ENCODE data around the gene PTPRN2. TPM values are rescaled to one million over a fixed set of nuclear protein-coding genes. Genes with fewer than 3 reads are reported as not detected.
A peak's percentile ranks its signal among the peaks of the same experiment; 100 is the strongest.

Gene PTPRN2
- total RNA-seq, 1 donor from 2014 or later: 7.8 TPM

DNA sequence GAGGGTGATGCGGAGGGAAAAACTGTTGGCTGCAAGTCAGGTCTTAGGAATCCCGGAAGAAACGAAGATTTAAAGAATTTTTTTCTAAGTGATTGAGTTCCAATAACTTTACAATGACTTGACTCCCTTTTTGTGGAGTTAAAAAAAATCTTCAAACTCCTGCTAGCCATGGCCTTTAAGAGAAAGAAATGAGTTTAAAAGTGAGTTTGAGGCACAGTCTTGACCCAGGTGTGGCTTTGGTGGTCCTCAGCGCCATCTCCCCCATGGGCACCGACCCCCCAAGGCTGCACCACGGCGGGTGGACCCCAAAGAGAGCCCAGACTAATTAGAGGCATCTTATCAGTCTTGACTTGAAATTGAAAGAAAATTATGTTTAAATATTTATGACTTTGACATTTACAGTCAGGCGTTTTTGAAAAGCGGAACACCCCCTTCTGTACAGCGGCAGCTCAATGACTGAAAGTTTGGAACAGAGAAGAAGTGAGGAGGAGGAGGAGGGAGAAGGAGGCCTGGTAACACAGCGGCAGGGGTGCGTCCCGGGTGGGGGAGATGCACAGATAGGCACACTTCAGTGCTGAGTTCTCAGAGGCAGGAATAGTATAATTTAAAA lies 901.2 kb downstream of the PTPRN2 start:
- DNase-seq (ENCODE audit: low spot score): no peak

DNA sequence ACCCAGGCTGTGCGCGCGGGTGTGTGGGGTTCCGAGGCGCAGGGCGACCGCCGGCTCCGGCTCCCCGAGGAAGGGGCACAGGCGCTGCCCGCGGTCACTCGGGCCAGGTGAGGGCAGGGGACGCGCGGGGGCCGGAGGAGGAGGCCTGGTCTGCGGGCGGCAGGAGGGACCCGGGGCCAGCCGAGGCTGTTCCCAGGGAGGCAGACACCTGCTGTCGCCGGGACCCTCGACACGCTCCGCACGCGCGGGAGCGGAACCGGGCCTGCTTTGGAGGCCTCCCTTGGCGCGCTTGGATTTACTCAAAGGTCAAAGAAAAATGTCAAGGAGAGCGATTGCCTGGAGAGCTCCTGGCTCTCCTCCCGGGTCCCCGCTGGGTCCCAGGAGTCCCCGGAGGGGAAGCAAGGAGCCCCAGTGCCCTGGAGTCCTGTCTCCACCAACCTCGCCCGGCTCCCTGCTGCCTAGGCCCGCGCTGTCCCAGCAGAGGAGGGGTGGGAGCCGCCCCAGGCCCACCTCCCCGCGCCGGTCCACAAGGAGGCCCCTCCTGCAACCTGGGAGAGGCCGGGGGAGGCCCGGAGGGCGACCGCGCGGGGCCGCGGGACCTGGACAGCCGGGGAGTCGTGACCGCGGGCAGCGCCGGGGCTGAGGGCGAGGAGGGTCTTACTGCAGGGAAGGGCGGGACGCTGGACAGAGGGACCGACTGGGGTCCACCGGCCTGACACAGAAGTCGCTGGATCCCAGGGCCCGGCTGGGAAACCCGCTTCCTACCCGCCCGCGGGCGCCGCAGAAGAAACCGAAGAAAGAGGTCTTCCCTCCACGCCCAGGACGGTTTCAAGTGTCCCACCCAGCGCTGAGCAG lies 902.0 kb downstream of the PTPRN2 start:
- no peak for DNase-seq (ENCODE audit: low spot score)

DNA sequence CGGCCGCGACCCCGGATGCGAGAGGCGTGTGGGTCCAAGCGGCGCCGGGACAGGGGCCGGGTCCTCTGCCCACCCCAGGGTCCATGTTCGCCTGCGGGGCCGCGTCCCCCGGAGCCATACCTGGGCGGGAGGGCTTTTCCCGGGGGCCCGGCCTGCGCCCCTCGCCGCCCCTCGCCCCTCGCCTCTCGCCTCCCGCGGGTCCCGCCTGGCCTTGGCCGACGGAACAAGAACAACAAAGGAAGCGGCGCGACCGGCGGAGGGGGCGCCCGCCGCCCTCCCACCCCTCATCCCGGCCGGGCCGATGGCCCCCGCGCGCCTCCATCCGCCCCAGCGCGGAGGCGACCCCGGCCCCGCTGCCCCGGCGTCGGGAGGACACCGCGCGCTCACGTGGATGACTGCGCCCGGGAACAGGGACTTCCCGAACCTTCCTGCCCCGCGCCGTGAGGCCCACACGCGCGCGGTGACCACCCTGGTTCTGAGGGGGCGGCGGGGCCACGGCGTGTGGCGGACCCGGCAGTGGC lies 902.7 kb downstream of the PTPRN2 start:
- DNase-seq (ENCODE audit: low spot score): no peak

DNA sequence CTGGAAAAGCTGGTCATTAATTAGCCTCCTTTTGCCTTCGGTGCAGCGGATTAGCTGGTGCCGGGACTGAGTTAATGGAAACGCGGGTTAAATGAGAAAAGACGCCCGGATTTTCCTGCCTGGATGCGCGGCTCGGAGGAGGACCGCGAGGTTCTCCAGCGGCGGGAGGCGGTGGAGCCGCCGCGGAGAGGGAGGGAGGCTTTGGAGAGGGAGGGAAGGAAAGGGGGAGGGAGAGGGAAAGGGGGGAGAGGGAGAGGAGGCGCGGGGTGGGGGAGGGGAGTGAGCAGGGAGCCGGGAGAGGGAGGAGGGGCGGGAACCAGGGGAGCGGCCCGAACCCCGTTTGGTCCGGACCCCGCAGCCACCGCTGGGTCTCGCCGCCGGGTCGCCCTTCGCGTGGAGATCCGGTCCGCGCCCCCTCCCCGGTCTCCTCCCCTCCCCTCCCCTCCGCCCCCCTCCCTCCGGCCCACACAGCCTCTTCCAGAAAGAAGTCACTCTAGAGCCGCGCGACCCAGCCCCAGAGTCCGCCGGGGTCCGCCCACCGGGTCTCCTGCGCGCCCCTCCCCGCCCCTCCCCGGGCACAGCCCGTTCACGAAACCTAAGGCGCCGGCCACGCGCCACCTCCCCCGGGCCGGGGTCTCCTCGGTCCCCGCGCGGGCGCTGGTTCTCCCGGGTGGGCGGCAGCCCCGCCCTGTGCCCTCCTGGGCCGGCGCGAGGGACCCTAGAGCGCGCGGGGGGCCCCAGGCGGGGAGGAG lies 903.3 kb downstream of the PTPRN2 start:
- DNase-seq (ENCODE audit: low spot score): no peak

DNA sequence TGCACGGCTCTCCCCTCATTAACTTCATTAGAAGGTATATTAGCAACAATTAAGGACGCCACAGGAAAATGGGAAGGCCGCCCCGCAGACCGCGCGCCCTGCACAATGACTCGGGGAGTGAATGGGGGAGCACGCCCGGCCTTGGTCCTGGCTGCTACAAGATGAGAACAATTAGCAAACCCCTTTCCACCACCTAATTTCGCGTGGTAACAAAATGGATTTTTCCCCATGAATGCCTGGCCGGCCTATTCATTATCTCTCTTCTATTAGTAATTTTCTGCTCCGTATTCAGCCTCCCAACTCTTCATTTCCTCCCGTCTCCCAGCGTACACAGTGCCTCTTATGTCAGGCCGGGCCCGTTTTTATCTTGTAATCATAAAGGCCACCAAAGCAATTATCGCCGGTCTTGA lies 903.9 kb downstream of the PTPRN2 start:
- DNase-seq (ENCODE audit: low spot score): no peak

DNA sequence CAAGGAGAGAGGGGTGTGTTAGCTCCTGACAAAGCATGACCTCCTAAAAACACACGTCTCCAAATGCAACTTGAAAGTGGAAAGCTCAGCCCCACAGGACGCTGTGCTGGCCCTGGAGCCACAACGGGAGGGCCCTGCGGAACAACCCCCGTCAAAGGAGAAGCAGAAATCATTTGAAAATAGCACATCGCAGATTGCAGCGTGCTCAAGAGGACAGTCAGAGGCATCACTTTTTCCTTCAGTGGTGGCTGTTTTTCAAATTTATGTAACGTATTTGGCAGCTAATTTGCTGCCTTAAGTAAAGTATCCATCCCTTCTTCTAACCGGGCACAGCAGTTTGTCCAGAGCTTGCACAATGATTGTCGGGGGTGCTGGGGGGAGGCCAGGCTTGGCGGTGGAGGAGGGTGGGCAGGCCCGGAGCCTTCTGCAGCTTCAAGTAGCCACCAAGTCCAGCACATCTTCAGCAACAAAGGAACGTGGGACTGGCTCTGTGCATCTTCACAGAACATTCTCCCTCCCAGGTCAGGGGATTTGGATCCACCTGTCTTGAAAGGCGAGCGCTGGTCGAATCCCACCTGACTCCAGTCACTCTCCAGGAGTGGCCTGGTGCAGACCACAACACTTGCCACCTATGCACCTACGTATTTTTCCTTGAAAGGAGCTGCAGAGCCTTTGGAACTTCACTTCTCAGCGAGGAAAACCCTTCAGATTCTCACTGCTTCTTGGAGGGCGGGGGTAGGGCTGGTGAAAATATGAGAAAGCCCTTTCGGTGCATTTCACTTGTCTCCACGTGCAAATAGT lies 904.5 kb downstream of the PTPRN2 start:
- no peak for DNase-seq (ENCODE audit: low spot score)

DNA sequence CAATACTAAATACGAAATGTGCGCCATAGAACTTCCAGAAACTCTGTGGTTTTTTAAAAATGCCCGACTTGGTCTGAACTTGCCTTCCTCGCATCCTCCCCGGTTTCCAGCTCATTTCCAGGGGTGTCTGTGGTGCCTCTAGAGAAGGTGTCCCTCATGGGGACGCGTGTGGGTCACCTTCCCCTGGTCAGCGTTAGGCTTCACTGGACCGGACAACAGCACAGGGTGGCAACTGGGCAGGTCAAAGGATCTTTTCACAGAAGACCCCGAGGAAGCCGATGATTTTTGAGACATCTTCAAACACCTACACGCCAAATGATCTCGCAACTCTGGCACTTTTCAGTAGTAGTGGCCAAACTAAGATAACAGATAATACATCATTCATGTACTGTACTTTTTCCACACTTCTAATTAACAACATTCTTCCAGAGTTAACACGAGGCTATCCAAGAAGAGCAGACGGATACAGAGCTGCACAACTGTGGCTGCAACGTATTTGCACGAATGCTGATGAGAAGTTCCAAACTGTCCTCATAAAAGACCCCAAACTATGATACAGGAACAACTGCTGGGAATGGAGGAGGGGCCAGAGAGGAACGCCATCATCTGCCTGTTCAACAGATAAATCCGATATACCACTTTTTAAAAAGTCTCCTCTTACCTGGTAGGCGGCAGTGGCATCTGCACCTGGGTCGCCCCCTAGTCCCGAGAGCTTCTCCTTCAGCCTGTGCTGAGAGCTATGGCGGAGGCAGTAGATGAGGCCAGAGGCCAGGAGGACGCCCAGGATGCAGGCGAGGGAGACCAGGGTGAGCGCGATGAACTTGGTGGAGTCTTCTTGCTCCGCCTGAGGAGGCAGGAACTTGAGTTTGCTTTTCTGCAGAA lies 905.3 kb downstream of the PTPRN2 start:
- no peak for DNase-seq (ENCODE audit: low spot score)

DNA sequence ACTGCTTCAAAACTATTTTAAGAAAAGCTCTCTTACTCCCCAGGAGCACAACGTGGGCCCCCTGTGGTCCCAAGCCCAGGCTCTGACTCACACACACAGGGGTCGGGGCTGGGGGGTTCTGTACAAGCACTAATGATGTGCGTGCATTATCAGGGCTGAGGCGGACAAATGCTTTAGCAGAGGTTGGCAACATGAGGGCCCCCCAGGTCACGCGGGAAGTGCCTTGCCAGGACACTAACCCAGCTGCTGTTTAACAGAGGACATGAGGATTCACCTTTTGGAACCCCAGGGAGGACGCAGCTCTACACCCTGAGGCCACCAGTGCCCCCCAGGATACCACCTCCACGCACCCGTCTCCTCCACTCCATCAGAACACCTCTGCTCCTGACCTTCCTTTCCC lies 908.0 kb downstream of the PTPRN2 start:
- no peak for DNase-seq (ENCODE audit: low spot score)

DNA sequence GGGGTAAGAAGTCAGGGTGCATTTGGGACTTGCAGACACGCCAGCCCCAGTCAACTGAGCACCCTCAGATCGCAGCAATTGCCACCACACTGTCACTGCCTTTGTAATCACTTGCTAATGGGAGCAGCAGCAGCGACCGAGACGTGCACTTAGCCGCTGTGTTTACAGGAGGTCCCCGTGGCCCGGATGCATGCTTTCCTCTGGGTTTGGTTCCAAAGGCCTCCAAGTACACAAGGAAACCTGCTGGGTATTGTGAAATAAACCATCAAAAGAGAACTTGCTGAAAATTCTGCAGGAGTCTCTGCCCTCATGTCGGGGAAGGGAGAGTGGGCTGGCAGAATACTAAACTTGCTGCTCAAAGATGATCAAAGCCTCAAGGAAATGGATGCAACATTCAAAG lies 909.1 kb downstream of the PTPRN2 start:
- DNase-seq (ENCODE audit: low spot score): no peak

DNA sequence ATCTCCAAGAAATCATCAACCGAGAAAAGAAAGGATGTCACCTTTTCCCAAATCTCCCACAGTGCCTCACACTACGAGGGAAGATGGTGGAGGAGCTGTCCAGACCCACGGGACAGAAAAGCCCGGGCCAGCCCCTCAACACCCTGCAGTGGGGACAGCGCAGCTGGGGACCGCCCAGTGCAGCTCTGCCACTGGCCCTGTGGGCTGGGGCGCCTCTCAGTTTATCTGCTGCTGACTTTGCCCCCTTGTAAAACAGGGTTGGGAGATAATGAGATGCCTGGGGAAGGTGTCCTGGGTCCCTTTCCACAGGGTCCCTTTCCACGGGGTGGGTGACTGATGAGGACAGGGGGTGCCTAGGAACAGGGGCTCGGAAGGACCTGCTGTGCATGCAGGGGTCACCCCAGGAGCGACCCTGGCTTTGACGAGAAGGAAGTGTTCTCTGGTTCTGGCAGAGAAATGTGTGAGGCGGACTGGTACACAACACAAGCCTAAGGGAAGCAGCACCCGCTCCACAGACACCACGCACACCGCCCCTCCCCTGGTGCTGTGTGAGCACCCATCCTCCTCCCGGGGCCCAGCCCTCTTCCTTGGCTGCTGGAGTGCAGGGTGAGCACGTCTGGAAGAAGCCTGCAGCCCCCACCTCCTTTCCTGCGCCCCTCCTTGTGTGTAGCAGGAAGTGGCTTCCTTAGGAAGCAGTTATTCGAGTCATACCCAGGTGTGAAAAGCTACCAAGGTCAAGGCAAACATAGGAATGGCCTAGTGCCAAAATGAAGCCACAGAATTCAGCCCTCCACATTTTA lies 911.0 kb downstream of the PTPRN2 start:
- no peak for DNase-seq (ENCODE audit: low spot score)

DNA sequence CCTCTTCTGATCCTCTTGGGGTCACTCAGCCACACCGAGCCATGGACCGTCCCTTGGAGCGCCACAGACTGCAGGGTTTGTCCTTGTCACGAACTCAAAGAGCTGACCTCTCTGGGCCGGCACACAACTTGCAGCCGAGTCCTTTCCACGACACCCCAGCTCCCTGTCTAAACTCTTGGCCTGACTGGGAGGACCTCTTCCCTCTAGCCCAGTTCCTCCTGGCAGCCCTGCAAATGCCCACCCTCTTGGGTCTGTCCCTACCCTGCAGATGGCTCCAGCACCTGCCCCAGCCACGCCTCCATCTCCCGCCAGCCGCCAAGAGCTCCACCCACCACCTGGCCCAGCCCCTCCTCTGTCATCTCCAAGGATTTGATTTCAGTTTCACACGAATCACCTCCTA lies 911.6 kb downstream of the PTPRN2 start:
- no peak for DNase-seq (ENCODE audit: low spot score)

DNA sequence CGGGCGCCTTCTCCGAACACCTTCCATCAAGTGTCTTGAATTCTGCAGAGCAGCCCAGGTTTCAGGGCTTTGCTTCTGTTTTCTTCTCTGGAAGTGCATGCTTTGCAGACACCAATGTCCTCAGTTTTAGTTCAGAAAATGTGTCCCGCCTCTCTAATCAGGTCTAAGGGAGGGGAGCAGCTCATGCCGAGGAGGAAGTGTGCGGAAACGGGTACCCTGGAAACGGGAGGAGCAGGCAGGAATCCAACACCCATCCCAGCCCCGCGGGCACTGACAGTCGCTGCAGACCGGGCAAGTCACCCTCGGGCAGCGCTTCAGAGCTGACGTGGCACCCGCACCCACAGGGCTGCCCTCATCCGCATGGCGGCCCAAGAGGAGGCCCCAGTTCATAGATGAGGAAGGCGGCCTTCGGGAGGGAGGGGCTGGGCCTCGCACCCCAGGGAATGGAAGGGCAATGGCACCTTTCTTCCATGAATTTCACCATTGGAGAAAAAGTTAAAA lies 912.1 kb downstream of the PTPRN2 start:
- peak; percentile 32 for DNase-seq (ENCODE audit: low spot score)

DNA sequence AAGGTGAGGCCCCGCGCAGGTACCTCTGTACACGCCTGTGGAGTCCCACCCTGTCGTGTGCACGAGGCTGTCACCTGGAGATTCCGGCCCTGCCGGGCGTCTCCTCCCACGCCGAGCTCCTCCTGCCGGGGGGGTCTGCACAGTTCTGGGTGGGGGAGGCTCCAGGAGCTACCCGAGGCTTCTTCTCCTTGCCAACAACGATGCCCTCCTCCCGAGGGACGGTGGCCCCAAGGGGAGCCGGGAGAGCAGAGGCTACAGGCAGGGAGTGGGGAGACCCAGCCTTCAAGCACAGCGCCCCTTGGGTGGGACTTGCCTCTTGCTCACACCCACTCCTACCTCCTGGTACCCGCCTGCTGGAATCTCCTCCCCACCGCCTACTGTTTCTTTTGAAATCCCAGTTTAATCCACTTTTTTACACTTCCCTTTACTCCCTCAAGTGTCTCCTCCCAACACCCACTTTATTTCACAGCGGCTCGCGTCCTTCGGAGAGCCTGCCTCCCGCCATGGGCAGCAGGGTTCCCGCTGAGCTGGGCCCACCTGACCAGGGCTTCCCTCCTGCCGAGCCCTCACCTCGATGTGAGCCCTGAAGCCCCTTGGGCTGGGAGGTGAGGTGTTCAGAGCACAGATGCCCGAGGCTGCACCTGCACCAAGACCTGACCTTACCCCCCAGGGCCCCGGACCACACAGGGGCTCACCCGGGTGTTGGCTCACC lies 912.8 kb downstream of the PTPRN2 start:
- DNase-seq (ENCODE audit: low spot score): no peak

DNA sequence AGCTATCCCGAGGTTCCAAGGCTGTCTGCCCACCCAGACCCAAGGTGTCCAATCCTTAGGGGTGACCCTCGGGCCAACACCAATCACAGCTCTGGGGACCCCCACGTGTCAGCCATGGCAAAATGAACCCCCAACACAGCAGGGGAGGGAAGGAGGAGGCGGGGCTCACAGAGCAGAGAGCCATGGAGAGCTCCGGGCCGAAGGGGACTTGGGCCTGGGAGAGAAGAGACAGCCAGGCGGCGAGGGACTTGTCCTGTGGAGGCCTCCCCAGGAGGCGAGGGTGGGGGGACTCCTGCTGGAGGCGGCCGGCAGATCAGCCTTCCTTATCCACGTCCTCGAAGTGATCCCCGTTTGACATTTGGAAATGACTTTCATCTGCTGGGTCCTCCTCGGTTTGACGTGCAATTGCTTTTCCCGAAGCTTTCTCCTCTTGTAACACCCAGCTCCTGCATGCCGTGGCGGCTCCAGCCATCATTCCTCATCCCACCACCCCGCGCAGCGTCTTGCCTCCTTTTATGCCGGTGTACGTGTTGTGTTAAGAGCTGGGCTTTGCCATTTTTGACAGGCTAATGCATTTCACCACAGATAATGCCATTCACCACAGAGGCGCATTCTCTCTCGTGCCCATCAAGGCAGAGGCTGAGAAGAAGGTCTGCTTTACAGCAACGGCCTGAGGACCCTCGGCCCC lies 913.5 kb downstream of the PTPRN2 start:
- peak; percentile 37 for DNase-seq (ENCODE audit: low spot score)

DNA sequence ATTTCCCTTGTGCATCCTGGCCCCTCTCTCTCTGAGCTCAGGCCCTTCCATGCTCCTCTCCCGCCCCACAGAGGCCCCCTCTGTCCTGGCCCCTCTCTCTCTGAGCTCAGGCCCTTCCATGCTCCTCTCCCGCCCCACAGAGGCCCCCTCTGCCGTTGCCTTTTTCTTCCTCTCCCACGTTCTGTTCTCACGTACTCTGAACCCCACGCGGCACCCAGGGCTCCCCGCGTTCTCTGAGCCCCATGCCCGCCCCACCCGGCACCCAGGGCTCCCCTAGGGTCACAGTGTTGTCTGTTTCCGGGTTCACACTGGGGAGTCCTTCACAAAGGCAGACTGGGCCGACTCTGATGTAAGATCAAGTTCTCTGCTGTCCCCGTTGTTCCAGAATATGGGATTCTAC lies 914.0 kb downstream of the PTPRN2 start:
- DNase-seq (ENCODE audit: low spot score): peak; percentile 38

DNA sequence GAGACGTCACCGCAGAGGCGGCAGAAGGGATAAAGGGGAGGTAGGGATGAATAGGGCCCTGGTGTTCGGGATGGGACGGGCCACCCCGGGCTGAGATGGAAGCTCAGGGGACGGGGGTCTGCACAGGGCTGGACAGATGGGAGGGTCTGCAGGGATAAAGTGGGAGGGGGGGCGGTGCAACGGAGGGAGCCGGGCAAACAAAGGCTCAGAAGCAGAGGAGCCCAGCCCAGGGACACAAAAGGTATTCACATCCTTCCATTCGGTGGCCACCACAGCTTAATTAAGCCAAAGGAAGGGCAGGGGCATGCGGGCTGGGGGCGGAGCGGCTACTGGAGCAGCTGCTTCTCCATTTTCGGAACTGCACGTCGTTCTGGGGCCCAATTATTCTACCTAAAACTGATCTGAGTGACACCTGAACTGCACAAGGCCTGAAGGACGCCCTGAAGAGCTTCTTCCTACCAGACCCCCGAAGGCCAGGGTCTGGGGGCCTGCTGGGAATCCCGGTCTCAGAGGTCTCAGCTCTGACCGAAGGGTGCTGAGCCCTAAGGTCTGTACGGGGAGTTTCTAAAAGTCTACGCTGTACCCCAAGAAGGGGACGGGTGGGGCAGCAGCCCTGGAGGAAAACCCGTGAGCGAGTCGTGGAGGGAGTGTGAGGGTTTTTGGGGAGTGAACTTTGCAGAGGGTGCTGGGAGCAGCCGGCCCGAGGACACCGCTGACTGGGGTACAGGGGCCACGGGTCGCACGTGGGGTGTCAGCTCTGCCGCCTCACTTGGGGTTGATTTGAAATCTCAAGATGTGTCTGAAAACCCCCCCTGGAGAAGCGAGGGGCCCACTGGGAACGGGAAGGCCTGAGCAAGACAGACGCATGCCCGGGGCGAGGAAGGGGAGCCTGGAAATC lies 916.0 kb downstream of the PTPRN2 start:
- no peak for DNase-seq (ENCODE audit: low spot score)
